GM10847 (cell line): Measurements from ENCODE around the gene BRCA1.

ENCODE experiments used
- POLR2A ChIP-seq: IDR thresholded peaks from 2 replicates; pipeline ENCODE4 v1.6.1; 2011; ENCODE audit not compliant: insufficient read length; ENCODE audit errors: extremely low read depth

BRCA1 gene

DNA sequence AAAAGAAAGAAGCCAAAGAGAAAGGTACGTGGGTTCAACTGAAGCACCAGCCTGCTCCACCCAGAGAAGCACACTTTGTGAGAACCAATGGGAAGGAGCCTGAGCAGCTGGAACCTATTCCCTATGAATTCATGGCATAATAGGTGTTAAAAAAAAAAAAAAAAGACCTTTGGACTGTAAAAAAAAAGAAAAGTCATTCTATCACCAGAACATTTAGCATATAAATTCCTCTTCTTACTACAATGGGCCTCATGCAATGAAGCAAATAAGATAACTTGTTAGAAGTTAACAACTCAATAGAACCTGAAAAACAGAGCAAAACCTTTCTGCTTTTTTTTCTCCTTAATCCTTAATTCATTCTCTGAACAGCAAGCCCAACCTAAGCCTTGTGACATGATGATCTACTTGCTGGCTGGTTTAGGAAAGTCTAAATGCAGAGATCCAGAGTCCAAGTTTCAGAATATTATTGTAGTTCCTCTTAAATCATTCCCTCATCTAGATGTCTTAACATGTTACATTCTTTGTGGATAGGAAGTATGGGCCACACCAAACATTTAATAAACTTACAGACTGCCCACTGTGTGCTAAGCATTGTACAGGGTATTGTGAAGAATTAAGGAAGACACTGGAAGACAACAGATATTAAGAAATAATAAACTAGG is 45.4 kb downstream of the BRCA1 start:
- TF ChIP-seq POLR2A, result no peak

DNA sequence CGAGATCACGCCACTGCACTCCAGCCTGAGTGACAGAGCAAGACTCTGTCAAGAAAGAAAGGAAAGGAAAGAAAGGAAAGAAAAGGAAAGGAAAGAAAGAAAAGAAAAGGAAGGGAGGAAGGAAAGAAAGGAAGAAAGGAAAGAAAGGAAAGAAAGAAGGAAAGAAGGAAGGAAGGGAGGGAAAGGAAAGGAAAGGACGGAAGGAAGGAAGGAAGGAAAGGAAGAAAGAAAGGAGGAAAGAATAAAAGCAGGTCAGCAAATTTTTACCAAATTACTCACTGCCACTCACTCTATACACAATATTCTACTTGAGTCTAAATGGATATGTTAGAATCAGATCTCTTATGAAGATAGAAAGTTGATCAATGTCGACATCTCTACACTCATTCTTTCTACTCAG is 50.3 kb downstream of the BRCA1 start:
- TF ChIP-seq POLR2A, result no peak

DNA sequence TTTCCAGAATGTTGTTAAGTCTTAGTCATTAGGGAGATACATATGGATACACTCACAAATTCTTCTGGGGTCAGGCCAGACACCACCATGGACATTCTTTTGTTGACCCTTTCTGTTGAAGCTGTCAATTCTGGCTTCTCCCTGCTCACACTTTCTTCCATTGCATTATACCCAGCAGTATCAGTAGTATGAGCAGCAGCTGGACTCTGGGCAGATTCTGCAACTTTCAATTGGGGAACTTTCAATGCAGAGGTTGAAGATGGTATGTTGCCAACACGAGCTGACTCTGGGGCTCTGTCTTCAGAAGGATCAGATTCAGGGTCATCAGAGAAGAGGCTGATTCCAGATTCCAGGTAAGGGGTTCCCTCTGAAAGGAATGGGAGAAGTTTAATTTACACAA is 54.3 kb downstream of the BRCA1 start:
- TF ChIP-seq POLR2A, result no peak

DNA sequence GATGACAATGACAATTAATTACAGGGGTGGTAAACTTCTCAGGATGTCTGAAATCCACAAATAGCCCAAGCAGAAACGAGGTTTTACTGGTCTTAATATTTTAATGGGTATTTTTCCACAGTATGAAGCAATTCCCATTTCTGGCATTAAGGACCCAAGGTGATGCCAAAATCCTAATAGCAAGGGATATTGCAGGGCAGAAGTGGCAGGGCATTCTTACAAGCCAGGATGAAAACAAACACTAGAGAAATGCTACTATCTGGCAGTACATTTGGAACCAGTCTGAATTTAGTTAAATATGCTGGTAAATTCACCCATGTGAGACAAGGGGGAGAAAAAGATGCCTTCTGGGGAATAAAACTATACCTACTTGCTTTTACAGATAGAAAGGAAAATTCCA is 54.9 kb downstream of the BRCA1 start:
- TF ChIP-seq POLR2A, result no peak

DNA sequence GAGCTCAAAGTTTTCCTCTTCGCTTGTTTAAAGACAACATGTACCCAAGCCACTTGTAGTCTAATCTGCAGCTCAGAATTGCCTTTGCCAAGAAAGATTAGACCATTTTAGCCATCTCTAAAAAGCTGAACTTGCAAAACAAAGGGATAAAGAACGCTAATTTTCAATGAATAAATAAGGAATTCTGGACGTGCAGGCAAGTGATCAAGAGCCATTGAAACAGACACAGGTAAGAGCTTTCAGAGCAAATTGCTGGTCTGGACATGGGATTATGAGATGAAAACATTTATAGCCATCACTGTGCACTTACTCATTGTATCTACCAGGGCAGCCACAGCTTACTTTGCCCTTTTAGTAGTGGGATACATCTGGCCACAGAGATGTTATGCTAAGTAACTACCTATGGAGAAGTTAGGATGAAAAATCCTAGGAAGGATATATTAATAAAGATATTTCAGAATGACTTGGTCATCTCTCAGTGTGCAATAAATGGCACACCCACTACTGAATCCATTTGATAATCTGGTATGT is 55.7 kb downstream of the BRCA1 start:
- no peak for TF ChIP-seq POLR2A

DNA sequence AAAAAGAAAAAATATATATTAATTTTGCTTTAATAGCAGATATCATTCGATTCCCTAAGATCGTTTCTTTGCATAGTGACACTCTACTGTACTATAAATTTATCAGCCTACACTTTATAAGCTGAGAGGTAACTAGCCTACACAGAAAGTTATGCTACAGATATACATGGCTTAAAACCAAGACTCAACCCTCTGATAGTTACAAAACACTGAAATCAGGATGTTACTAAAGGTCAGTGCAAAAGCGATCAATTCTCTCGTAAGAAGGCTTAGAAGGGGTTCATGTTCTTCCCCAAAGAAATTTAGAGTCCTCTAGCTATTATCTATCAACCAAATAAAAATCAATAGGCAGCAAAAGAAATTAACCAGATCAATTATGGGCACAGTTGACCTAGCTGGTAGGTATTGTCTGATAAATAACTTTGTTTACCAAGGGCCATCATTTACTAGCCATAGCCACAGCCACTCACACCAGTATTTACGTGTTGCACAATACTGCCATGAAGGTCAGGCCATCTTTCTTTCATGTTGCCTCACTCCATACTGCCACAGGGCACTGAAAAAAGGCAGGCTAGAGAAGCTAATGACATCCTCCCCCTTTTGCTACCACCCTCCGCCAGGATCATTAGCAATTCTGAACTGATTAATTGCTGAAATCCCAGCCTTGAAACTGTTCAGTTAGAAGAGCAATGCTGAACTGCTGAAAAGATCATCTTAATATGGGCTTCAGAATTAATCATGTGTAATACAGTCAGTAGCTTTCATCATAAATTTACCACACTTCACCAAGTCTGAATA is 56.4 kb downstream of the BRCA1 start:
- TF ChIP-seq POLR2A, result no peak

DNA sequence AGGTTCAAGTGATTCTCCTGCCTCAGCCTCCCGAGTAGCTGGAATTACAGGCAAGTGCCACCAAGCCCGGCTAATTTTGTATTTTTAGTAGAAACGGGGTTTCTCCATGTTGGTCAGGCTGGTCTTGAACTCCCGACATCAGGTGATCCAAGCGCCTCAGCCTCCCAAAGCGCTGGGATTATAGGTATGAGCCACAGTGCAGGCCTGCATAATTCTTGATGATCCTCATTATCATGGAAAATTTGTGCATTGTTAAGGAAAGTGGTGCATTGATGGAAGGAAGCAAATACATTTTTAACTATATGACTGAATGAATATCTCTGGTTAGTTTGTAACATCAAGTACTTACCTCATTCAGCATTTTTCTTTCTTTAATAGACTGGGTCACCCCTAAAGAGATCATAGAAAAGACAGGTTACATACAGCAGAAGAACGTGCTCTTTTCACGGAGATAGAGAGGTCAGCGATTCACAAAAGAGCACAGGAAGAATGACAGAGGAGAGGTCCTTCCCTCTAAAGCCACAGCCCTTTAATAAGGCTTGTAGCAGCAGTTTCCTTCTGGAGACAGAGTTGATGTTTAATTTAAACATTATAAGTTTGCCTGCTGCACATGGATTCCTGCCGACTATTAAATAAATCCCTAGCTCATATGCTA is 62.1 kb downstream of the BRCA1 start:
- TF ChIP-seq POLR2A, result no peak

DNA sequence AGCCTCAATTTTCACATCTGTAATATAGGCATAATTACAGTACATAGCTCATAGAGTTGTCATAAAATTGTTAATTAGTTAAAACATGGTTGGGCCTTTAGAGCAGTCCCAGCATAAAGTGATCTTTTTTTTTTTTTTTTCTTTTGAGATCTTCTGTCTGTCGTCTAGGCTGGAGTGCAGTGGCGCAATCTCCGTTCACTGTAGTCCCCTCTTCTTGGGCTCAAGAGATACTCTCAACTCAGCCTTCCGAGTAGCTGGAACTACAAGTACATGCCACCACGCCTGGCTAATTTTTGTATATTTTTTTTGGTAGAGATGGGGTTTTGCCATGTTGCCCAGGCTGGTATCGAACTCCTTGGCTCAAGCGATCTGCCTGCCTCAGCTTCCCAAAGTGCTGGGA is 69.1 kb downstream of the BRCA1 start:
- TF ChIP-seq POLR2A, result no peak

DNA sequence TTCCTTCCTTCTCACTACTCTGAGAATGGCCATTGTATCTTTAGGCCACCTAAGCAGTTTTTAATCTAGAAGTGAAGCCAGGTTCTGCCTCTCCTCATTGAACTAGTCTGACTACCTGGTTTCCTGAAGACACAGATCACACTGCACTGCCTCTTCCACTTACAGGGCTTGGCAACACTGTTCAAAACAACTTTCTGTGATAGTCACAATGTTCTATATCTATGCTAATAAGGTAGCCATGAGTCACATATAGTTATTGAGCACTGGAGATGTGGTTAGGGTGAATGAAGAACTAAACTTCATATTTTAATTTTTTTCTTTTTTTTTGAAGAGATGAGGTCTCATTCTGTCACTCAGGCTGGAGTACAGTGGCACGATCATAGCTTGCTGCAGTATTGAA is 73.2 kb downstream of the BRCA1 start:
- no peak for TF ChIP-seq POLR2A

DNA sequence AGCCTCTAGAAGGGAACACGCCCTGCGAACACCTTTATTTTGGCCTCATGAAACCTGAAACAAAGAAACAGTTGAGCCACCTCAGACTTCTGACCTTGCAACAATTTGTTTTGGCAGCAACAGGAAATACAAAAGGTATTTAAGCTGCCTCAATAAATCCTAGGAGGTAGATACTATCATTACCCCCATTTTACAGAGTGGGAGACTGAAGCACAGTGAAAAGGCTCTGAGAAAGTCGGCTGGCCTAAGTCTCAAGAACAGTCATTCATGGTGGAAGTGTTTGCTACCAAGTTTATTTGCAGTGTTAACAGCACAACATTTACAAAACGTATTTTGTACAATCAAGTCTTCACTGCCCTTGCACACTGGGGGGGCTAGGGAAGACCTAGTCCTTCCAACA is 81.1 kb downstream of the BRCA1 start:
- no peak for TF ChIP-seq POLR2A

DNA sequence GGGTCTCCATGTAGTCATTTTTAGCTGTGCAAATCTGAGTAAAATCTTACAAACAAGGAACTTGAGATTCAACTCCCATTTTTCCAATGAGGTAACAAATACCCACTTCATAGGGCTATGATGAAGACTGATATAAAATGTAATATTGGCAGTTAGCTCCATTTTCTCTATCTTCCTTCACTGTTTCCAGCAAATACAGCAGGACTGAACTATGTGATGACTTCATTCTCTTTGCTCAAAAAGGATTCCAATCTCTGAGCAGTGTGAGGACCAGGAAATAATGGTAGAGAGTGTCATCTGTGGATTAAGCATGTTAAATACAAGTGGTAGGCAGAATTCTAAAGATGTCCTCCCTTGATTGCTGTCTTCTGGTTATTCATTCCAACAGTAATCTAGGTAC is 81.9 kb downstream of the BRCA1 start:
- TF ChIP-seq POLR2A, result no peak

DNA sequence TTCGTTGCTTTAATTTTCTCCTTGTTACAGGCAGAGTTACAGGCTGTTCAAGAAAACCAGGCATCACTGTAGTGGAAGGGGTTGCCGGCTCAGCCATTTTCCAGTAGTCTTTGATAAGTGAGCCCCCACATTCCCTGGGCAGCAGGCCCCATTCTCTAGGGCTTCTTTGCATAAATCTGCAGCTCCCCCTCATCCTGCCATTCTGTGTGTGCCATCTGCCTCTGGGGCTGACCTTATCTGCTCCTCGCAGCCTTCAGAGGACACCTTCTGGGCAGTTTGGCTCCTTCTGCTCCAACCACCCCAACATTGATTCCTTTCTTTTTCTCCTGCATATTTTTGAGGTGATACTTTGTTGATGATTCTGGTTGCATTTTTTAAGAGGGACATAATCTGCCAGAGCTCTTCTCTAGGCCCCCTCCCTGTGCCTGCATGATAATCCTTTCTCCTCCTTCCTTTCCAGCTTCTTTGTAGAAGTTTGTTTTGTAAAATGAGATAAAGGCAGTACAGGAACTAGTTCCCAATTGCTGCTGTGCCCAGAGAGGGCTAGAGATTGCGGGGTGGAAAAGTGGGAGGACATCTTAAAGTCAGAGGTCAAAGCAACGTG is 83.0 kb downstream of the BRCA1 start:
- TF ChIP-seq POLR2A, result no peak

DNA sequence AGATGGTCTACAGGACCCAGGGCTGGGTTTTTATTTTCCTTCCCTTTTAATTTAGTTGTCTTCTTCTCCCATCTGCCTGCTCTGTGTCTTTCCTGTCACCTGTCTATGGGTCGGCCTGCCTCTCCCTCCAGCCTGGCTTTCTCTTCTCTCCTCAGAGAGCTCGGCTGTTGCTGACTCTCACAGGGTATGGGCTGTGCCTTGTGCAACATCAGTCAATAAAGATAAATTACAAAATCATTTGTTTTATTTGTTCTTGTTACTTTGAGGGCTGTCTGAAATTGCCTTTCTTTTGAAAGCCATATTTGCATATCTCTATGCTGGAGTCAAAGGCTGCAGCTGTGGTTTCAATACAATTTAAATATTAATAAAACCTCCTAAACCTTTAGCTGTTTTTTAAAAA is 84.5 kb downstream of the BRCA1 start:
- TF ChIP-seq POLR2A, result no peak

DNA sequence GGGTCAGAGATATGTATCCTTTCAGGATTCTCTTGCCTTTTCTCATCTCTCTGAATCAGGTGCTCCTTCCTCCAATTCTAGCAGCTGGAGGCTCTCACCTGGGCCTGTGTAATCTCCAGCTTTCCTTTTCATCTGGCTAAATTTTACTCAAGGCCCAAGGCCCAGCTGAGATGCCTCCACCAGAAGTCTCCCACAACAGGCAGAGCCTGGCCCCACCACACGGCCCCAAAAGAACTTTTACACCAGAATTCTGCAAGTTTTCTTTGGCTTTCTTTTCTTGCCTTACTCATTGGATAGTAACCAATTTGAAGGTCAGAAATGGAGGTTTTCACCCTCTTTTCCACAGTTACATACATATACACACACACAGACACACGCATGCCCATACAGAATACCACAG is 85.5 kb downstream of the BRCA1 start:
- TF ChIP-seq POLR2A, result no peak

DNA sequence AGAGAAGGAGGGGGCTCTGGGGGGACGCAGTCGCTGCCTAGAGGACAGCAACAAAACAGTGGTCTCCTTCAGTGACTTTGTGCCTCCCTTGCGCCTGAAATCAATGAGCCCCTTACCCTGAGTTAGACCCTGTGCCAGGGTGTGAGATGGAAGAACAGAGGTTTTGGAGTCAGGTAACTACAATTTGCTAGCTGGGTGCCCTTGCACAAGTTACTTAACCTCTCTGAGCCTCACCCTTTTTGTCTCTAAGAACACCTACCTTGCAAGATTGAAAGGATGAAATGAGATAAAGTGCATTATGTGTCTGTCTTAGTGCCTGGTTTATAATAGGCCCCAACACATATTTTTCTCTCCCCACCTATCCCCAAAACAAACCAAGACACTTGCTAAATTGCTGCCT is 90.3 kb downstream of the BRCA1 start:
- TF ChIP-seq POLR2A, result no peak
